Activated effector memory CD4-positive, alpha-beta T cell treated with Interleukin-2 at 50 U/mL for 16 hours (primary cell): ENCODE results near the gene GMDS.

Experiments
- DNase-seq: peaks from one replicate; pipeline ENCODE4 v3.0.0-alpha.2; 2020

The GMDS gene

DNA sequence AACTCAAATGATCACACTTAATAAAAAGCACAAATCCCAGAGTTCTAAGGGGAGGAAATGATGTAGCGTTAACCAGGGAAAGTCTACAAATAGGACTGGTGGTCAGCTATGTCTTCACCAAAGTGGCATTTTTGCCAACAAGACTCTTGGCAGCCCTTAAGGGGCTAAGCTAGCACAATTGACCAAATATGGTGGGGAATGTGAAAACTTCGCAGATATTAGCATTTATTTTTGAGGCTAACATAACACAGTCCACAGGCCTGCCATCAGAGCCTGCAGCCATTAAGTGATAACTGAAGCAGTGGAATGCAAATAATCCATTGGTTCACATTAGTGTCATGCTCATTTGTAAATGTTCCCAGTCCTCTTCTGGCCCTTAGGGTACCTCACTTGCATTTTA lies 361.1 kb downstream of the GMDS start:
- DNase-seq, result no peak

DNA sequence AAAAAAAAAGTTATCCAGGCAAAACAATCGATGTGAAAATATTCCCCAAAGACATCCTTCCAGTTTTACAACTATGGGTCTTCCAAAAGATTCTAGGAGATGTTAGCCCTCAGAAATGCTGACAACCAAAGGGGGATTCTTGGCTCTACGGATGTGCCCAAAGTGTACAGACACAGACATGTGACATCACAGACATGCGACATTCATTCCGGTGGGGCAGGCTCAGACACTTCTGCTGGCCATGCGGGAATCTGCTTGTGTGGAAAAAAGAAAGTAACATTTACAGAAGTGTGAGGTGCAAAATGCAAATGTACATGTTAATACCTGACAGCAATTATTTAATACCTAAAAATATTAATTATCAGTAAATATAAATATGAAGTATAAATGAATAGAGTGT lies 367.1 kb downstream of the GMDS start:
- no peak for DNase-seq

DNA sequence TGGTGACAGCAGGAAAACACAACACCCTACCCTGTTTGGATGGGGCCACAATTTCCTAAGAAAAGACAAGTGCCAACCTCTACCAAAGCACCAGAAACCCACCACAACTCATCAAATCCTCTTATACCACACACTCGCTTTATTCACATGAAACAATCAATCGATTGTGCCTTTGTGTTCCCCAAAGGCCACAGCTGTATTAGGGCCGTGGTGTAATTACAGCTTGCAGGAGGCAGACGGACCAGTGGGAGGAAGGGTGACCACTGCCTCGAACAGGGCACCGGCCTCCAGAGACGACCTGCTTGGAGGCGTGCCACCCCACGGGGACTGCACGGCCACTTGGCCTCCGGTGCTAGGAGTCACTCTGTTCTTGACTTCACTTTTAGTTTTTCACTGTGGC lies 371.6 kb downstream of the GMDS start:
- no peak for DNase-seq

DNA sequence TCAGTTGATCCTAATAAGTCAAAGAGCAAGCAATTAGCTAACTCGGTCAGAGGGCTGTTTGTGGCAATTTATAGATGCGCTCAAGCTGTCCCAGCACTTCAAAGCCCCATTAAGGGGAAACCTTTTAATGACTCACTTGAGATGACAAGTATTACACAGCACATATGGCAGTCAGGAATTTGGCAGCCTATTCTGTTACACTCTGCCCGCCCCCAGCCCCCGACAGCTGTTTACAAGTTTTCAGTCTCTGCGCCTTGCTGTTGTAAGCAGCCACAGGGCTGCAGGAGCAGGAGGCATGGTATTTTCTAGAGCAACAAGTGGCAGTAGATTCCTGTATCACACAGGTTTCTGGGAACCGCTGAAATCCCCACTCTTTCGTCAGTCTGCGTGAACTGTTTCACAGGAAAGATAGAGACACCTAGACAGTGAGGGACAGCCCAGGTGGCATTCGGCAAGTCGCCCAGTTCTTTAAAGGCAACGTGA lies 372.7 kb downstream of the GMDS start:
- DNase-seq, result no peak

DNA sequence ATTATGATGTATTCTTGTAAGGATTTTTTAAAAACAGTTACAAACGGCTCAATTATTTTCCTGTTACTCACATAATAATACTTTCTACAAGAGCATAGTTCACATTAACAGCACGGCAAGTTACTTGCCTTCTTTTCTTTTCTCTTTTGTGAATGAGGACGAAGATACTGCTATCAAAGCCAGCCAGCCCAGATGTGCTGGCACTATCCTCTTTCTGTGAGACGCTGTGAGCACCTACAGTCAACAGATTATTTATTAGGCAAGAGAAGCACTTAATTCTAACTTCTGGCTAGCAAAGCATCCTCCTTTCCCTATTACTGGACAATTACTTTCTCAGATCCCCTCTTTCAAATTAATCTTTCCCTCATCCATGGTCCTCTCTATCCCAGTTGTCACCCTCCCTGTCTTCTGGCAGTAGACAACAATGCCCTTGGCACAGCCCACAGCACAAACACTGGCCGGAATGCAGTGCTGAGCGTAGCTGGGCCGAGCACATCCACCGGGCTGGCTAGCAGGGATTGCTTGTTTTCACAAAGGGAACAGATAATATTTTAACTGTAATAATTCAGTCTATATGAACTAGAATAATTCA lies 373.6 kb downstream of the GMDS start:
- DNase-seq, result no peak

DNA sequence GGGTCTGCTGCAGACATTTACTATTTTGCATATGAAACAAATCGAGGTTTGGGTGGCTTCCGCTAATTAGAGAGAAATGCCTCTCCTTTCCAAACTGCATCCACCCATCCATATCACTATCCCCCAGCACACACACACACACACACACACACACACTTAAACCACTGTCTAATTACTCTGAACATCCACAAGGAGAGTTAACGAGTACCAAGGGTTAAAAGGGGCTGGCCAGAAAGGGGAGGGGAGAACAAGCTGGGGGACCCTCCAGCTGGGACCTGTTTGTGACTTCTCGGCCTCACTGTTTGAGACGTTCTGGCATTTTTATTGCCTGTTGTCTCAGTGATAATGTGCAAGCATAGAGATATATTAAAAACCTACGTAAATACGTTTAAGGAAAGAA lies 374.5 kb downstream of the GMDS start:
- no peak for DNase-seq

DNA sequence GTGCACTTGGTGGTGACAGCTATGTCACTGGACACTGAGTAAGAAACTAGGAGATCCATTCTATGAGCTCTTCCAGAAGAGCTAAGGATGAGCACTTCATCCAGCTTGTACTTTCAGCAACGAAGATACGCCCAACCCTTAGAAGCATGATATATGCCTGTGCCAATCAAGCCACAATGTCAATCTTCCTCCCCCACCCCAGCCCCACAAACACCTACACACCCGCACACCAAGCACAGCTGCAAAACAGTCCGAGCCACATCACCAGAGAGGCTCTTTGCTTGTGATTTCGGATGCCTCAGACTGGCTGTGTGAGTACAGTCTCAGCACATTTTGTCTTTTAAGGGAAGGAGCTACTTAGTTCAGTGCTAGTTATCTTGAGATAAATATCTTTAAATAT lies 375.2 kb downstream of the GMDS start:
- DNase-seq, result no peak

DNA sequence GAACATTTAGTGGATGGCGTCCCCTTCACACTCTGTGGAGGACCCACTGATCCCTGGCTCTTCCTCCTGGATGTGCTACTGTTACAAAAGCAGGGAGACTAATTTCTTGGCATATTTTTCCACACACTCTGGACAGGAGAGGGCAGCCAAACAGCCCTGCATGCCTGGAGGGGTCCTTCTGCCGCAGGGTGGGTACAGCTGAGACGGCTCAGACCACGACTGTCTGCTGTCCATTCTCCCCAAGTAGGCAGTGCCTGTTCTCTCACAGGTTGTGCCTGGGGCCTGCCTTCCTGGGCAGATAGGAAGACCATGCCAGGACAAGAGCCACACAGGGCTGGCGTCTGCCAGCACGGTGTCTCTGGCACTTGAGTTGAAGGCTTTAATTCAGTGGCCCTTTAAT lies 375.6 kb downstream of the GMDS start:
- DNase-seq, result no peak

DNA sequence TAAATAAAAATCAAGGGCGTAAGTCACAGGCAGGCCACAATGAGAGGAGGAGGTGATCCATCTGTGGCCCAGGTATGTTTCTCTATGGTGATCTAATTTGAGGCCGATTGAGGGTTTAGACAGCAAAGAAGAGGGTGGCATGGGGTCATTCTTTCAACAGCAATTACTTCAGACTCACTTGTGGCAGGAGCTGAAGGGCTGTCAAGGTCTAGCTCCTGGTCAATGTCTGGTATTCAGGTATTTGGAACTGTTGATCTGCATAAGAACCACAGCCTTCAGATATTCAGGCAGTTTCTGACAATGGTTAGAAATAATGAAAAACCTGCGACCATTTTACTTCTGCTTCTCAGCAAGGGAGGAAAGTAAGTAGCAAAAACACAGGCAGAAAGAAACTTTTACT lies 376.1 kb downstream of the GMDS start:
- no peak for DNase-seq

DNA sequence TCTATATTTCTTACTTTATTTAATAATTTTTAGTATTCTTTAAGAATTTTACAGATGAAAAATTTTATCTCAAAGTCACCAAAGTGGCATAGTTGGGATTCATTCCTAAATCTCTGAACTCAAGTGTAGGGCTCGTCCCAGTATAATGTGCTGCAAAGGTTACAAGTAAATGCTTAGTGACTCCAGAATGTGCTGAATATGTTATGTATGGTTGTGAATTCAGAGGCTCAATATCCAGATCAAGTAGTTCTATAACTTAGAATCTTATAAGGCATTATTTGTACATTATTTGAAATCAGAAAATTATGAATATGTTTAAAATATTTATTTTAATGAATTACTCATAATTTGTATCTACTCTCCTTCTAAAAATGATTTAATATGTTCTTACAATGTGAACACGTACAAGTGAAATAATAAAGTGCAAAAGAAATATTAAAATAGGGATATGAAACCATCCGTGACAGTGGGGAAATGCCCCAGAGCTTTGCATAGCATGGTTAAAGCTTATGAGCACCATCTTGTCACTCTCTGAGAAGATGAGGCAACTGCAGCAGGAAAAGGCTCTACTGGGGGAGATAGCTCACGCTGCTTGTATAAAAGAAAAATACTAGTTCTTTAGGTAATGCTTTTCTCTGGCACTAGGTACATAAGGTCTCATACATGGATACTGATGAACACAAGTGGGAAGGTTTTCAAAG lies 376.7 kb downstream of the GMDS start:
- DNase-seq, result no peak

DNA sequence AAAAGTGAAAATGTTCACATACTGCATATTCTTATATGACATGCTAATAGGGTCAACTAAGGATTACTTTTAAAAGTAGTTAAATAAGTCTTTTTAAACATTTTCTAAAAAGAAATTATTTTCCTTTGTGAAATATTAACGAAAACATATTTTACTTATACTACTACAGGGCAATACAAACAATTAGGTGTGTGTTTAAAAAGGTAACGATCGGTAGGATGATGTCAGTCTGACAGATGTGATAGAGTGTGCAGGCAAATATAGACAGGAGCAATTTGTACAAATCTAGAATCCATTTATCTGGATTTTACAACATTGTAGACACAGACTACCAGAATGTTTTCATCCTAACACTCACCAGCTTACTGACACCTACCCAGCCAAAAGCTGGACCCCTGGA lies 378.2 kb downstream of the GMDS start:
- DNase-seq, result no peak

DNA sequence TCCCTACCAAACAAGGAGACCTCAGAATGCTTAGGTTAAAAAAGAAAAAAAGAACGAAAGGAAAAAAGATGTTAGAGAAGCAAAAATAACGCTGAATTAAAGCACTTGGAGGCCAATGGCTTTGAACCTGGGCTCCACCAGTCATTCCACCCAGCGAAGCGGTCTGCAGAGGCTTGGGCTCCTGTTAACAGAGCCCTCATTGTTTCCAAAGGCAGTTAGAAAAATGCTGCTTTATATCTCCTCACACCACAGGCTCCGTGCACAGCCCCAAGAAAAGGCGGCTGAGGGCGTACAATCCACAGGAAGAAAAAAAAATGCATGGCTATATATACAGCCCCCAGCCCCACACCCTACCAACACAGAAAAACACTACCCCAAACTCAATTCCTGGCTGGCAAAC lies 379.8 kb downstream of the GMDS start:
- DNase-seq, result no peak

DNA sequence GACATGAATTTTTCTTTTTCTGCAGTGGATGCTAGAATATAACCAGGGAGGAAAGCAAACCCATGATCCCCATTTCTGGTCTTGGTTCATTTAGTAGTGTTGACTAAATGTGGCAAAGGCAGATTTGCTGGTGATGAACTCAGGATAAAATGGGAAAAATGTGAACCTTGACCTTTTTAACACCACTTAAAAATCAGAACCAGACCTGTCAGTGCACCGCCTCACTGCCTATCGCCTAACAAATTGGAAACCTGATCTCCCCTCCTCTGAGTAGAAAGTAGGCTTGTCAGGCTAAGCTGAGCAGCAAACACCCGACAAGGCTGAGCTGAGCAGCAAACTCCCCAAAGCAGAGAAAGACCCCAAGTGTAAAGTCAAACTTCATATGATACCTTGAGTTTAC lies 380.9 kb downstream of the GMDS start:
- DNase-seq, result no peak

DNA sequence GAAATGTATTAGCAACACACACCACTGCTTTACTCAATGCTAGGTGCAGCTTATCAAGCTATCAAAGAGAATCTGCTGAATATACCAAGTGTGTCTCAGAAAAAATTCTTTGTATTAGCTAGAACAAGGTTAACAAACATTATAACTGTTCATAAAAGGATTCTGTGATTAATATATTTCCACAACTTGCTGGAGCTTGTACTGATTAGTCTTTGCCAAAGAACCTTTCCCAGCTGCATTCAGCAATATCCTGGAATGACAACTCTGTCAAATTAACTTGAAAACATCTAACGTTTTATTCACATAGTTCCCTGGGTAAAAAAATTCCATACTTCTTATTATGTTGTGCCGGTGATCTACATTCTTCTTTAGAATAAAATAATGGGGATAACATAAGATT lies 383.0 kb downstream of the GMDS start:
- no peak for DNase-seq

DNA sequence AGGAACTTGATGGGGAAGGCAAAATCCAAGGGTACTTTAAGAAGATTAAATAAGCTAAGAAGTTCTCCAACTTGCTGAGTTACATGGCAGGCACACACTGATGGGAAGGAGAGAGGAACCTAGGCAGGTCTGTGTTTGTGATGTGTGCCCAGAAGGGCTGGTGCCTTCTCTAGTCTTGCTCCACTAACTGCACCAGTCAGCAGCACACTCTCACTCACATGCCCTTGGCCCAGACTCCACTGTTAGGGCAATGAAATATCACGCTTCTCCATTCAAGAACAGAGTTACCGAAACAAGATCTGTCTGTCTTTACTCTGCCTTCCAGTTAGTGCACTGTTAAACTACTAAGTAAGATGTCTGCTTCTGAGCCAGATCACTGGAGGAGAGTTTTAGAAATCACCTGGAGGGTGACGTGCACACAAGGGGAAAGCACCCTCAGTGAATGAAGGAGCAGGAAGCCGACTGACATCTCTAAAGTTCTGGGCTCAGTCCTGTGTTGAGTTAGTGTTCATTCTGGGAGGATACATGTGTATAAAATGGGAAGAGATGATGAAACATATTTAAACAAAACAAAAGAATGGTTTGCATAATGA lies 384.6 kb downstream of the GMDS start:
- DNase-seq, result no peak

DNA sequence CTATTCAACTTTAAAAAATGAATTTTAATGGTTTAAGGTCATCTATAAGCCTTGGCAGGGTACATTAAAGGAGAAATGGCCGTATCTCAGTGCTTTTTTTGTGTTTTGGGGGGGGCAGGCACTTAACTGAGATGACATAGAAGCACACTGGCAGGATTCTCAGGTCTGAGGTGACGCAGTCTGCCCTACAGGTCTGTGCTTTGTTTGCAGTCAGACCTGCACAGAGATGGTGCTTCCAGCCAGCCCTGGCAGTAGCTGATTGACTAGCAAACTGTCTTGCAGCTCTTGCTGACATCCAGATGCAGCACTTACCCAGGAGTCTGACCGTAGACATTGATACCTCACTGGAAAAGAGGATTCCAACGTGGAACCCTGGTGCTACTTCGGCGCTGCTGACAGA lies 386.5 kb downstream of the GMDS start:
- DNase-seq, result no peak

DNA sequence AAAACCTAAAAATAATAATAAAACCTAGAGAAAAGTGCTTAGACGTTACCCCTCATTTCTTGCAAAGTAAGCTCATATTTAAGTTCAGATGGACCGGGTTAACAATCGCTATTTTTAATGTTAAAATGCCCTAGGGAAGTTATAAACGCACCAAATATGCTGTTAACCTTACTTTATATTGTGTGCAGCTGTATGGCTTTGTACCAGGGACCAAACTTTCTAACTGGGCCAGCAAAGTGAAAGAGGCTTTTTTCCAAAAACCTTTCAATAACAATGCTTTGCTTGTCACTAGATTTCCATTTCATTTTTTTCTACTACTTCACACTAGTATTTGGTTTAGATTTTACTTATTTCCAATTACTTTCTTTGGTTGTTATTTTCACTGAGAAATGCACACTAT lies 387.2 kb downstream of the GMDS start:
- DNase-seq, result no peak

DNA sequence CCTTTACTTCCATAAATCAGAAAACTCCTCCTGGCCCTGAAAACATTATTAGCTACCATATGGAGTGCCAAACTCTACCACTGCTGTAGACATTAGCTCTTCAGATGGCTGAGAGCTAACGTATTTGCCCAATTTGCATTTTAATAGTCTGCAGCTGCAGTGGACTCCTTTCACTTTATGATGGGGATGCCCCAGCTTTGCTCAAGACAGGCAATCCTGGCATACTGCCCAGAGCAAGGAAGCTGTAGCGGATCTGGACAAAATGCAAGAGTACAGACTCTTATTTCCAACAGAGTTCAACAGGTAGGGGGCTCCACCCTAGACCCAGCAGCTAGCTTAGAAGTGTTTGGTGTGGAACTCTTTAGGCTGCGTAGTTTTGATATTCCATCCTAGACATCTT lies 389.0 kb downstream of the GMDS start:
- no peak for DNase-seq

DNA sequence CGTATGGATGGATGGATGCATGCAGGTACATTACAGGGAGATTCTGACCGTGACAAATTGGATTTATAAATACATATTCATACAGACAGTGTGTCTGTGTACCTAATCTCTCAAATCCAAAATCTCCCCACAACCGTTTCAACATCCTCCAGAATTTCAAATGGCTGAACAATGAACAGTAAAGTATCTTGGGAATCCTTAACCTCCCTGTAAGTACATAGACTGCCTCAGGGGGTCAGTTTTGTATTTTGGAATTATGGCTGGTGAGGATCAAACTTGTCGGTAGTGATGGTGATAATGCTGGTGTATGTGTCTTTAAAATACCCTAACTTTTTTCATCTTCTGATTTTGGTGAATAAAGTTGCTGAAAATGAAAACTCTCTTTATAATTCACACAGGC lies 389.5 kb downstream of the GMDS start:
- no peak for DNase-seq

DNA sequence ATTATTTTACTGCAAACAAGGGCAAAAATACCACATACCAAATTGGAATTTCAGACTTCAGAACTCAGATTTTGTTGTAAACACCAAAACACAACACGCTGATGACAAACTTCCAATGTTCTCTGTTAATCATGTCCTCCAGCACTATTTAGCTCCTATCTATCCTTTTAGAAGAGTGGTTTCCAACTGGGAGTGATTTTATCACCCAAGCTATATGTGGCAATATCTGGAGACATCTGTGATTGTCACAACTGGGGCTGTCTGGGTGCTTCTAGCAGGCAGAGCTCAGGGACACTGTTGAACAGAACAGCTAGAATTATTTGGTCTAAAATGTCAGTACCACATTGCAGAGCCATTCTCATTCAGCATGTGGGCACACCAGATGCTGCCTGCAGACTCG lies 391.1 kb downstream of the GMDS start:
- DNase-seq, result no peak

DNA sequence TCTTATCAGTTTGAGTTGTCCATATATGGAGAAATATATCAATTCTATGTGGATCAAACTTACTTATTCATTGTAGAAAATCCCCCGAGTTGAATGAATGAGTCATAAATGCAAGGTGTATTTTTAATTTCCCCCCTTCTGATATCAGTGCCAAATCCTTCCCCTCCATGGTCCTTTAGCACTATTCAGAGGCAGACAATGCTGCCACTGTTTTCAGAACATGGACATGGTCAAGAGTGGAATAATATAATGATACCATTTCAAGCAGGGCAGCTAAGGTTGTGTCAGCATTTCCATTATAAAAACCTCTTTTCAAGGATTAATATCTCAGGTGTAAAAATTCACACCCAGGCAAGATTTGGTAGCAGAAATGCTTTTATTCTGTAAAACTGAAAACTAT lies 391.6 kb downstream of the GMDS start:
- no peak for DNase-seq

DNA sequence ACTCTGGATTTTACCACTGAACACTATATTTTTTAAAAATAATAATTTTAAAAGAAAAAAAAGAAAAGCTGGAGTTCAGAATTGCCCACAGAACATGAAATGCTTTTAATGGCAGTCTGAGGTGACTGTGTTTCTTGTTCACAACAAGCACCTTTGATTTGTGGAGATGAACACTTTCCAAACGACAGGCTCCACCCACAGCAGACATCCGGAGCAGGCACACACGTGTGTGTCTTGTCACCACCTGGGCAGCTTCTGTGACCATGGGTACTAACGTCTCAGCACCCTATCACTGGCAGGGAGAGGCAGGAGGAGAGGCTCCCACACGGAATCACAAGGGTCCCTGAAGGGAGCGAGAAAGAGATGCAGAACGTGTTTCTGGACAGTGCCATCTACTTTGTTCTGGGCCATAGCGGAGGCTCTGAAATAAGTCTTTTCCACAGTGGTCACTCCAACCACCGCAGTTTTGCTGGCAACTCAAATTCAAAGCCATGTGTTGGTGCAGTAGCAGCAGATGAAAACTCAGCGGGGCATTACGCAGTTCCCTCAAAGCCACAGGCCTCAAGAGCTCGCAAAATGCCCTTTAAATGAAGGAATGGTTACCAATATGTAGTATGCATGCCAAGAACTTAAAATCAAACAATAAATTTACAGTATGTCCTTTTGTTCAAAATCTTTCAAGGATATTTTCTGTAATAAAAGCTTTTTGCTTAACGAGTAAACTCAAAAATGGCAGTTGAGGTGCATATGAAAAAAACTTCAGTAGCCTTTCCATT lies 393.5 kb downstream of the GMDS start:
- no peak for DNase-seq

DNA sequence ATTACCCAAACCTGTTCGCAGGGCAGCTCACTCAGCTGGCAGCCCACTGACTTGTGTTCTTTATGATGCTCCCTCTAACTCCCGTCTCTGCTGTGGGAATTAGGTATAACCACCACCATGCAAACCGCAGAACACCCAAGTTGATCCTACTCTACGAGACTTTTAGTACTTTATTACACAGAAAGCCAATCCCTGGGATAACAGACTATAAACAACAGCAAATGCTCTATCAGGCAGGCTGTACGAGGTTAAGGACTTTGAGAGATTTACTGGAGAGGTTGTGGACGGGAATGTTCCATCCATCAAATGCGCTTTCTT lies 394.6 kb downstream of the GMDS start:
- DNase-seq, result no peak
